Fibroblast of pulmonary artery (primary cell): ENCODE data around the gene LDLRAD4.

Source experiments
- DNase-seq: peaks from one replicate; pipeline ENCODE4 v3.0.0-alpha.2; 2010; ENCODE audit warnings: low read depth
- H3K4me3 ChIP-seq: replicated peaks from 2 replicates; pipeline ENCODE4 v1.5.1; 2011; ENCODE audit warnings: low read depth, mild to moderate bottlenecking, control low read depth, low read length, moderate library complexity
- CTCF ChIP-seq: IDR thresholded peaks from 2 replicates; pipeline ENCODE4 v1.5.1; 2011; ENCODE audit warnings: mild to moderate bottlenecking, control low read depth, low read length, inconsistent platforms; ENCODE audit errors: missing control alignments

Gene LDLRAD4

GRCh38 chr18:13524054-13524453, 305.5 kb downstream of the LDLRAD4 start:
- no peak for TF ChIP-seq CTCF
- DNase-seq = no peak
- no peak overlapping the region for H3K4me3 ChIP-seq

- no peak for DNase-seq
Observed at GRCh38 chr18:13524811-13525210, 306.3 kb downstream of the LDLRAD4 start.

GRCh38 chr18:13525381-13526029, 306.9 kb downstream of the LDLRAD4 start:
- H3K4me3 ChIP-seq = no peak overlapping the region
- no peak for TF ChIP-seq CTCF

More at GRCh38 chr18:13524811-13525210, 306.3 kb downstream of the LDLRAD4 start:
- no peak overlapping the region for H3K4me3 ChIP-seq
- no peak for TF ChIP-seq CTCF

GRCh38 chr18:13526519-13526918, 308.0 kb downstream of the LDLRAD4 start:
- no peak overlapping the region for H3K4me3 ChIP-seq
- no peak for DNase-seq
- no peak for TF ChIP-seq CTCF

More at GRCh38 chr18:13525381-13526029, 306.9 kb downstream of the LDLRAD4 start:
- DNase-seq = no peak

- DNase-seq = no peak
- no peak overlapping the region for H3K4me3 ChIP-seq
- TF ChIP-seq CTCF = no peak
Observed at GRCh38 chr18:13527256-13527655, 308.7 kb downstream of the LDLRAD4 start.

GRCh38 chr18:13527730-13528129, 309.2 kb downstream of the LDLRAD4 start:
- H3K4me3 ChIP-seq = no peak overlapping the region
- no peak for DNase-seq
- no peak for TF ChIP-seq CTCF
